Left ventricle myocardium inferior (tissue), 1 donor: ENCODE results near the gene NTSR1. TPM values are rescaled to one million over a fixed set of nuclear protein-coding genes. Genes with fewer than 3 reads are reported as not detected.

Source experiments
- DNase-seq: peaks from one replicate; pipeline ENCODE4 v3.0.0-alpha.2; 2020
- H3K27ac ChIP-seq: fragments of 200-600 bp; replicated peaks from 2 replicates; pipeline ENCODE4 v1.8.0; 2021
- H3K27me3 ChIP-seq: fragments of 200-600 bp; 2 replicates; pipeline ENCODE4 v1.8.0; 2021; ENCODE audit warnings: low read depth
- H3K36me3 ChIP-seq: fragments of 200-600 bp; 2 replicates; pipeline ENCODE4 v1.8.0; 2021
- H3K4me1 ChIP-seq: fragments of 200-600 bp; 2 replicates; pipeline ENCODE4 v1.8.0; 2021
- H3K4me3 ChIP-seq: fragments of 200-600 bp; 2 replicates; pipeline ENCODE4 v1.8.0; 2021; ENCODE audit warnings: mild to moderate bottlenecking, moderate library complexity
- H3K9me3 ChIP-seq: fragments of 200-600 bp; replicated peaks from 2 replicates; pipeline ENCODE4 v1.8.0; 2021
- intact Hi-C: fragments of 100-400 bp; cut with micrococcal nuclease; formaldehyde crosslinking; loops from one replicate; pipeline ENCODE4 v1.11.0; 2022
- total RNA-seq: library from RNA; stranded (reverse); fragmentation: NEBNext Ultra II Directional; extraction: Animal tissue kit (Norgen Biotek cat#: 25700); gene quantifications from one replicate; pipeline ENCODE4 v1.2.1, GENCODE V29; 2021
- TF ChIP-seq, protein P1 (sequence below): fragments of 200-600 bp; IDR thresholded peaks from 2 replicates; pipeline ENCODE4 v1.8.0; 2021; ENCODE audit warnings: antibody characterized with exemption, mild to moderate bottlenecking, borderline replicate concordance
- donor health status: DM: no; HTN: yes; CAD: no; lungs with severe emphysema.

NTSR1 gene
- total RNA-seq, 1 donor from 2014 or later: not detected

DNA sequence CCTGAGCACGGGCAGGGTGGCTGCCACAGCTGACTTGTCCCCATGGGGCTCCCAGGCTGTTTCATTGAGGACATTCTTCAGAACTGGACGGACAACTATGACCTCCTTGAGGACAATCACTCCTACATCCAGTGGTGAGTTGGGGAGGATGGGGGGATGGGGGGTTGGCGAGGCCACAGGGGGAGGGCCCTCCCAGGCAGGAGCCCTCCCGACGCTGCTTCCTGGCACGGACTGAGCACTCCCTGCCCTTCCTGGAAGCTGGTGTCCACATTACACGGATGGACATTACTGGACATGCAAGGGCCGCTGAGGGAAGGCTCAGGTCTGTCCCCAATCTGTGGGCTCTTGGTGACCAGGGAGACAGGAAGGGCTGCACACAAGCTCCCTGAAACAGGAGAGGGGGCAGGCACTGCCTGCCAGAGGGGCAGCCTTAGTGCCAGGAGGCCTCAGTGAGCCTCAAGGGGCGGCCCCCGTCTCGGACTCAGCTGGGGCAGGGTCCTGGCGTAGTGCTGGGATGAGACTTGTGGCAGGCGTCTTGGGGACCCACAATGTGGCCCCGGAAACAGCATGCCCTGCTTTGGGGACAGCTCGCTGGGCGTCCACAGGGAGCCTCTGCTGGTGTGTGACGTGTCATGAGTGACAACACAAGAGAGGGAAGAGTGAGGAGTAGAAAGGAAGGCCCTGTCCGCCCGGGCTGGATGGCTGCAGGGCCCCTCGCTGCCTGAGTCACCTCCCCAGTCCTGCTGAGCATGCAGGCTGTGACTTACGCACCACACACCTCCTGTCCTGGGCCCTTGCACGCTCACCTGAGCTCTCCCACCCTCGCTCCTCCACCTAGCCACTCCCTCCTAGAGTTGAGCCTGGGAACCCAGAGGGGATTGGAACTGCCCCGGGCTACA lies 101.1 kb downstream of the NTSR1 start:
- Histone ChIP-seq H3K4me1 (peaks cover 40% of the 10 kb centered on the region), H3K9me3 (no peaks in the 10 kb centered on the region), H3K4me3 (no peak overlapping the region), H3K27ac (no peak overlapping the region), H3K27me3 (peaks cover 6% of the 10 kb centered on the region), H3K36me3 (peaks cover 55% of the 10 kb centered on the region)
- intact Hi-C loops: no loop called here
- DNase-seq: no peak
- TF ChIP-seq, protein P1, sequence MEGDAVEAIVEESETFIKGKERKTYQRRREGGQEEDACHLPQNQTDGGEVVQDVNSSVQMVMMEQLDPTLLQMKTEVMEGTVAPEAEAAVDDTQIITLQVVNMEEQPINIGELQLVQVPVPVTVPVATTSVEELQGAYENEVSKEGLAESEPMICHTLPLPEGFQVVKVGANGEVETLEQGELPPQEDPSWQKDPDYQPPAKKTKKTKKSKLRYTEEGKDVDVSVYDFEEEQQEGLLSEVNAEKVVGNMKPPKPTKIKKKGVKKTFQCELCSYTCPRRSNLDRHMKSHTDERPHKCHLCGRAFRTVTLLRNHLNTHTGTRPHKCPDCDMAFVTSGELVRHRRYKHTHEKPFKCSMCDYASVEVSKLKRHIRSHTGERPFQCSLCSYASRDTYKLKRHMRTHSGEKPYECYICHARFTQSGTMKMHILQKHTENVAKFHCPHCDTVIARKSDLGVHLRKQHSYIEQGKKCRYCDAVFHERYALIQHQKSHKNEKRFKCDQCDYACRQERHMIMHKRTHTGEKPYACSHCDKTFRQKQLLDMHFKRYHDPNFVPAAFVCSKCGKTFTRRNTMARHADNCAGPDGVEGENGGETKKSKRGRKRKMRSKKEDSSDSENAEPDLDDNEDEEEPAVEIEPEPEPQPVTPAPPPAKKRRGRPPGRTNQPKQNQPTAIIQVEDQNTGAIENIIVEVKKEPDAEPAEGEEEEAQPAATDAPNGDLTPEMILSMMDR: no peak

DNA sequence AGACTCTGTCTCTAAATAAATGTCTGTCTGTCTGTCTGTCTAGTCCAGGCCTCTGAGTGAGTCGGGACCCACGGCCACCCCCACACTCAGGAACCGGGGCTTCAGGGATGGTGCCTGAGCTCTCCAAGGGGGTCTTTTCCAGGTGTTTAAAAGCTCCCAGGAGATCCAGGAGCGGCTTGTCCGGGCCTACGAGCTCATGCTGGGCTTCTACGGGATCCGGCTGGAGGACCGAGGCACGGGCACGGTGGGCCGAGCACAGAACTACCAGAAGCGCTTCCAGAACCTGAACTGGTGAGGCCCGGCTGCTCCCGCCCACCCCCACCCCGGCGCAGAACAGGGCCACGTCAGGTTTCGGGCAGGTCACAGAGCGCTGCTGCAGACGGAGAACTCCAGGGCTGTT lies 102.7 kb downstream of the NTSR1 start:
- Histone ChIP-seq H3K4me3 (no peak overlapping the region), H3K36me3 (peaks cover 55% of the 10 kb centered on the region), H3K4me1 (peaks cover 40% of the 10 kb centered on the region), H3K27ac (no peak overlapping the region), H3K27me3 (peaks cover 21% of the 10 kb centered on the region), H3K9me3 (no peaks in the 10 kb centered on the region)
- no peak for DNase-seq
- intact Hi-C loops: no loop called here
- TF ChIP-seq, protein P1: no peak

DNA sequence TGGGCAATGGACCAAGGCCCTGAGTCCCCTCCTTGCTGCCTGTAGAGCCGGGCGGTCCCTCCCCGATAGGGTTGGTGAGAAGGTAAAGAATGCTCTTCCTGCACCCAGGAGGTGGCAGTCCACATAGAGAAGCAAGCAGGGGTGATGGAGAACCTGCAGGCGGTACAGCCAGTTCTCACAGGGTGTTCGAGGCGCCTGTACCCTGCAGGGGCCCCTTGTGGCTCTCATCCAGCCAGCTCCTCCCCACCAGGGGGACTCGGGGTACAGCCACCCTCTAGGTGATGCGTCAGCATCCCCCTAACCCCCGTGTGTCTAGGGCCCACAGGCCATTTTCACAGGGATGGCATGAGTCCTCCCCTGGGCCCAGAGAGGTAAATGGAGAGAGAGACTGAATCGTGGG lies 103.1 kb downstream of the NTSR1 start:
- Histone ChIP-seq H3K27ac (no peak overlapping the region), H3K27me3 (peaks cover 25% of the 10 kb centered on the region), H3K4me1 (peaks cover 40% of the 10 kb centered on the region), H3K4me3 (no peak overlapping the region), H3K36me3 (peaks cover 55% of the 10 kb centered on the region), H3K9me3 (no peaks in the 10 kb centered on the region)
- TF ChIP-seq, protein P1: no peak
- intact Hi-C loops: no loop called here
- DNase-seq: no peak

Other genes with a start within 250 kb of the NTSR1 start
- 0.69 TPM for gene GATA5, start 232.8 kb upstream of the NTSR1 start, total RNA-seq
- 12.7 TPM for gene SLCO4A1, start 66.3 kb upstream of the NTSR1 start, total RNA-seq
- 9.8 TPM for gene MRGBP, start 87.6 kb downstream of the NTSR1 start, total RNA-seq
- 19.2 TPM for gene OGFR, start 96.0 kb downstream of the NTSR1 start, total RNA-seq
- 2.1 TPM for gene COL9A3, start 108.2 kb downstream of the NTSR1 start, total RNA-seq
- gene TCFL5, start 153.0 kb downstream of the NTSR1 start, total RNA-seq: 6.6 TPM
- gene DIDO1, start 217.7 kb downstream of the NTSR1 start, total RNA-seq: 37.0 TPM
- gene GID8, start 229.3 kb downstream of the NTSR1 start, total RNA-seq: 16.2 TPM
- 0.47 TPM for gene SLC17A9, start 243.9 kb downstream of the NTSR1 start, total RNA-seq